ENCODE measurements around the gene USP21. TPM values are rescaled to one million over a fixed set of nuclear protein-coding genes. Genes with fewer than 3 reads are reported as not detected.

The USP21 gene
- 4.7 and 5.1 TPM in 2 replicates for total RNA-seq

DNA sequence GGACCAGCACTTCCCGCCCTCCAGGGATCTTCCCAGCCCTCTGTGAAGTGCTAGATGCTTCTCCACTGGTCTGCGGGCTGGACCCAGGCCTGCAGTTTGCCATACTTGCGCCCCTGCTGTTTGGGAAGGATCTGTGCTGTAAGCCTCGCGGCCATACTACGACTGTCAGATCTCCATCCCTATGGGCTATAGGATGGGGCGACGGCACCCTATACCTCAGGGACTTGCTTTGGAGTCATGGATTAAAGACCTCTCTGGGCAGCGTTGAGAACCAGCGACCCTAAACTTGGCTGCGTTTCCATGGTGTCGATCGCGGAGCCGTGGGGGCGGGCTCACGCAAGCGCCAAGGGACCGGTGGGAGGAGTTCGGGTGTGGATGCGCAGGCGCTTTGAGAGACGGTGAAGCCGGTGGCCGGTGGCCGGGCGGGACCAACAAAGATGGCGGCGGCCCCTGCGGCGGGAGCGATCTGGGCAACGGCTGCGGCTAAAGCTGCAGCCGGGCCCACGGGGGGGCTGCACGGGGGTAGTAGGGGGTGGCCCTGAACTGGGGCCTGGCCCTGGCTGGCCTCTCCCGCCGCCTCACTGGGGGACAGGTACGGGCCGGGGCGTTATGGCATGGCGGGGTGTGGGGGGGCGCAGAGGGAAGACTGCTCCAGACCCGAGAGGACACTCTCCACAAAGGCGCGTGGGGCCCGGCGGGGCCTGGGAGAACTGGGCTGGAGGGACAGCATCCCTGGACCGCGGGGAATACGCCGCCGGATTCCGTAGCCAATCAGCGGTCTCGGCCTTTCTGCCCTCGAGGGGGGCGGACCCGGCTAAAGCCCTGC is at the start of gene USP21:
Gene USP21, plus strand, starts transcription at position 414 of the 826 bp plus-strand sequence. CDS start 1,141 bp downstream, outside the sequence.

DNA sequence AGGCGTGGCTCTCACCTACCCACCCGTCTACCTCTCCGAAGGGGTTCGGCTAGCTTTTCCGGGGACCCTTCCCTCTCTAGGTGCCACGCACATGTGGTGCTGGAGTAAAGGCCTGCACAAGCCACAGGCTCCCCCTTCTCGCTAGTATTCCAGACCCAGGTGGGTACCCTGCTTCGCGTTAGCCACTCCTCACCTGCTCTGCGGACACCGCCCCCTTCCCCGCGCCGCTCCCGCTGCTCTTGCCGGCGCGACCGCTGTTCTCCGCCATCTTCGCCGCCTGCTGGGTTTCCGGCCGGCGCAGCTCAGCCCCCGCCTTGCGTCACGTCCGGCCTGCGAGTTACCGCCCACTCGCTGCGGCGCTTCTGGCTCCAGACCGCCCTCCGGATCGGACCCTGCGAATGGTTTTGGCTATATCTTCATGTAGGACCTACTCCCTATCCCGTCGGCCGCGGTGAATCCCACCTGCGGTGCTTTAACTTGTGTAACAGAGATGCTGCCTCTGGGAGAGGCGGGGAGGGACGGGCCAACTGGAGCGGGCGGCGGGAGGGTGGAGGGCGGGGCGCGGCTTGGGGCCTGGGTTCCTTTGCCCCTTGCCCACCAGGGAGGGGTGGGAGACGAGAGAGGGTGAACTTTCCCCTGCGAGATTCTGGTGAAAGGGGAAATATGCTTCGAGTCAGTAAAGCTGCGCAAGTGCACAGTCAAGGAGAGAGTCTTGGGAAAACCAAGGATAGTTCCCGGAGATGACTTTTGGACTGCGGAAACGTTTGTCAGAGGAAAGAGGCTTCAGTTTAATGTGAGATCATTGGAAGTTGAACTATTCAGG is 41.3 kb upstream of the USP21 start, which contains the start of the genes NIT1 and PFDN2:
Gene NIT1, plus strand, starts transcription at position 347 of the 823 bp plus-strand sequence. Its CDS starts 72 bp downstream, at position 419.
Gene PFDN2, minus strand, starts transcription at position 279 of the 823 bp plus-strand sequence. Its CDS starts 11 bp downstream, at position 268.

DNA sequence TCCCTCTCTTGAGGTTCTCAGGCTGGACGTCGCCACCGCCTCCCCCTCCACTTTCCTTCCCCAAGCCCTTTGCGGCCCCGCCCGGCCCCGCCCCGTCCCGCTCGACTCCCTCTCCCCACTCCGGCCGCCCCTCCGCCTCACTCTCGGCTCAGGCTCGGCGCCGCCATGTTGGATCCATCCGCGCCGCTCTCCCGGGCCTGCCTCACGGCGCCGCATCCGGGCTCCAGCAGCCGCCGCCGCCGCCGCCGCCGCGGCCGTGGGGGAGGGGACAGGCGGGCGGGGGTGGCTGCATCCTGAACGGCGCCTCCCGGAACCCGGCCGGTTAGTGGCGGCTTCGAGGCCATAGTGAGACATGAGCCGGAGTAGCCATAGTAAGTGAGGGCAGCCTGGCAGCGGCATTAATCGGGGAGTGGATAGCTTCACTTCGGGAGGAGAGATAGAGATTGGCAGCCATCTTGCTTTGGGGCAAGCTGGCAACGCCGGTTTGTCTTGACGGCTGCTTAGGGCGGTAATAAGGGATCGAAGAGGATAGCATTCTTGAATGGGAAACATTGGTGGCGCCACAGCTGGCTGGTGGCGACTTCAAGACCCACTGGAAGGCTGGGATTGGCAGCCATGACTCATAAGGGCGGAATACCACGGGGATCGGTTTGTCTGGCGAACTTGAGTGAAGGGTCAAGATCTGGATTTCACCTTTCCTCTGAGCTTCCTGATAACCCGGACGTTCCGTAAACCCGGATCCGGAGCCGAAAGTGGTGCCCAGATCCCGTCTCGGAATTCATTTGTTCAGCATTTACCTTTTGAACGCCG is 26.7 kb upstream of the USP21 start, which contains the start of gene DEDD:
Gene DEDD, minus strand, starts transcription at position 258 of the 810 bp plus-strand sequence. CDS start 8,205 bp downstream, outside the sequence.

GRCh38 chr1:161153682-161154337 is 5.5 kb upstream of the USP21 start, which contains the start of gene UFC1:
TSS of gene UFC1 (plus strand) at chr1:161153978. CDS start at chr1:161153998, 20 bp downstream.

GRCh38 chr1:161165742-161166668 is 6.7 kb downstream of the USP21 start, which contains the start of gene PPOX:
TSS of gene PPOX (plus strand) at chr1:161166426. CDS start at chr1:161166848, 422 bp downstream.

GRCh38 chr1:161177112-161177935 is 18.0 kb downstream of the USP21 start, which contains the start of gene B4GALT3:
TSS of gene B4GALT3 (minus strand) at chr1:161177507. CDS start at chr1:161176060, 1,447 bp downstream.

GRCh38 chr1:161198897-161199431 is 39.7 kb downstream of the USP21 start, which contains the start of gene ADAMTS4:
TSS of gene ADAMTS4 (minus strand) at chr1:161199054. CDS start at chr1:161198627, 427 bp downstream.

GRCh38 chr1:161201836-161202712 is 42.8 kb downstream of the USP21 start, which contains the start of gene NDUFS2:
TSS of gene NDUFS2 (plus strand) at chr1:161202367. CDS start at chr1:161202386, 19 bp downstream.

GRCh38 chr1:161215076-161215475 is 55.8 kb downstream of the USP21 start, which contains the start of gene FCER1G:
TSS of gene FCER1G (plus strand) at chr1:161215295. CDS start at chr1:161215322, 27 bp downstream.

Other genes starting within 250 kb of the USP21 start
- gene ITLN2, start 204.7 kb upstream of the USP21 start, total RNA-seq: not detected in 2 replicates
- gene F11R, start 138.3 kb upstream of the USP21 start, total RNA-seq: 9.2 and 20.9 TPM in 2 replicates
- gene TSTD1, start 120.5 kb upstream of the USP21 start, total RNA-seq: 16.9 and 27.3 TPM in 2 replicates
- 88.4 and 102 TPM in 2 replicates for gene USF1, start 113.5 kb upstream of the USP21 start, total RNA-seq
- gene ARHGAP30, start 89.6 kb upstream of the USP21 start, total RNA-seq: under 0.01 TPM in 1 of 2 replicates, not detected in the other
- gene NECTIN4, start 69.9 kb upstream of the USP21 start, total RNA-seq: 0.28 and 0.37 TPM in 2 replicates
- gene KLHDC9, start 61.1 kb upstream of the USP21 start, total RNA-seq: 1.2 and 1.8 TPM in 2 replicates
- 39.5 and 56.8 TPM in 2 replicates for gene PFDN2, start 41.5 kb upstream of the USP21 start, total RNA-seq
- gene NIT1, start 41.4 kb upstream of the USP21 start, total RNA-seq: 16.2 and 17.2 TPM in 2 replicates
- 16.9 and 24.5 TPM in 2 replicates for gene DEDD, start 26.8 kb upstream of the USP21 start, total RNA-seq
- 117 and 125 TPM in 2 replicates for gene UFC1, start 5.5 kb upstream of the USP21 start, total RNA-seq
- gene PPOX, start 6.9 kb downstream of the USP21 start, total RNA-seq: 8.1 and 10.4 TPM in 2 replicates
- 11.2 and 16.7 TPM in 2 replicates for gene B4GALT3, start 18.0 kb downstream of the USP21 start, total RNA-seq
- 2.3 and 4.0 TPM in 2 replicates for gene ADAMTS4, start 39.6 kb downstream of the USP21 start, total RNA-seq
- 157 and 173 TPM in 2 replicates for gene NDUFS2, start 42.9 kb downstream of the USP21 start, total RNA-seq
- not detected in 2 replicates for gene FCER1G, start 55.8 kb downstream of the USP21 start, total RNA-seq
- not detected in 2 replicates for gene APOA2, start 64.1 kb downstream of the USP21 start, total RNA-seq
- 6.5 and 8.3 TPM in 2 replicates for gene TOMM40L, start 66.6 kb downstream of the USP21 start, total RNA-seq
- not detected in 2 replicates for gene NR1I3, start 78.7 kb downstream of the USP21 start, total RNA-seq
- not detected in 2 replicates for gene PCP4L1, start 99.2 kb downstream of the USP21 start, total RNA-seq
- gene MPZ, start 150.5 kb downstream of the USP21 start, total RNA-seq: 0.55 and 0.71 TPM in 2 replicates
- 13.5 and 17.0 TPM in 2 replicates for gene SDHC, start 154.9 kb downstream of the USP21 start, total RNA-seq
- gene CFAP126, start 208.4 kb downstream of the USP21 start, total RNA-seq: not detected in 2 replicates